ENCODE results near the gene PLA2G12B. TPM values are rescaled to one million over a fixed set of nuclear protein-coding genes. Genes with fewer than 3 reads are reported as not detected.

Gene PLA2G12B
- total RNA-seq, 1 experiment from 2014 or later, result not detected

DNA sequence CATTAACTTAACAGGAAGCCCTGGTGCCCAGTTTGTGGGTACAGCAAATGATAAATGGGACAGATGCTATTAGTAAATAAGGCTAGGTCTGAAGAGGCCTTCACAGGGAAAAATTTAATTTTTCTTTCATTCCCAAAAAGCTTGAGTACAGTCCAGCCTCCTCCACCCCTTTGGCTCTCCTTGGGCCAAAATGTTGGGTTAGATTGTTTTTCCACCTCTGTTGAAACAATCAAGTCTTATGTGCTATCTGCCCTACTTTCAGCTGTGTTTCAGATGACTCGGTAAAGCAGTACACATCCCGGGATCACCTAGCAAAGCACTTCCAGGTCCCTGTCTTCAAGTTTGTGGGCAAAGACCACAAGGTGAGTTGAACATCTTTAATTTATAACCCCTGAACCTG lies 24.3 kb downstream of the PLA2G12B start:
- no peaks in the 10 kb centered on the region for H3K27me3 Mint-ChIP-seq (ENCODE audit: unreplicated experiment)
- H3K27ac Mint-ChIP-seq (ENCODE audit: unreplicated experiment), result no peak overlapping the region
- H3K4me3 Mint-ChIP-seq (ENCODE audit: low read depth, unreplicated experiment), result no peak overlapping the region
- H3K4me1 Mint-ChIP-seq (ENCODE audit: low read depth, unreplicated experiment), result no peaks in the 10 kb centered on the region
- TF ChIP-seq, protein P1, sequence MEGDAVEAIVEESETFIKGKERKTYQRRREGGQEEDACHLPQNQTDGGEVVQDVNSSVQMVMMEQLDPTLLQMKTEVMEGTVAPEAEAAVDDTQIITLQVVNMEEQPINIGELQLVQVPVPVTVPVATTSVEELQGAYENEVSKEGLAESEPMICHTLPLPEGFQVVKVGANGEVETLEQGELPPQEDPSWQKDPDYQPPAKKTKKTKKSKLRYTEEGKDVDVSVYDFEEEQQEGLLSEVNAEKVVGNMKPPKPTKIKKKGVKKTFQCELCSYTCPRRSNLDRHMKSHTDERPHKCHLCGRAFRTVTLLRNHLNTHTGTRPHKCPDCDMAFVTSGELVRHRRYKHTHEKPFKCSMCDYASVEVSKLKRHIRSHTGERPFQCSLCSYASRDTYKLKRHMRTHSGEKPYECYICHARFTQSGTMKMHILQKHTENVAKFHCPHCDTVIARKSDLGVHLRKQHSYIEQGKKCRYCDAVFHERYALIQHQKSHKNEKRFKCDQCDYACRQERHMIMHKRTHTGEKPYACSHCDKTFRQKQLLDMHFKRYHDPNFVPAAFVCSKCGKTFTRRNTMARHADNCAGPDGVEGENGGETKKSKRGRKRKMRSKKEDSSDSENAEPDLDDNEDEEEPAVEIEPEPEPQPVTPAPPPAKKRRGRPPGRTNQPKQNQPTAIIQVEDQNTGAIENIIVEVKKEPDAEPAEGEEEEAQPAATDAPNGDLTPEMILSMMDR (IDR thresholded peaks at IDR 0.05; ENCODE audit: unreplicated experiment), result no peak
- no peaks in the 10 kb centered on the region for H3K9me3 Mint-ChIP-seq (ENCODE audit: low read depth, unreplicated experiment)
- no peaks in the 10 kb centered on the region for H3K36me3 Mint-ChIP-seq (ENCODE audit: insufficient read depth, unreplicated experiment)
- no TSS peak for BruUV-seq (replicated peaks)
- intact Hi-C loops (cut with micrococcal nuclease; ENCODE audit: unreplicated experiment), result no loop called here
- DNase-seq, result no peak
- CTCF ChIA-PET, result no interaction called here

DNA sequence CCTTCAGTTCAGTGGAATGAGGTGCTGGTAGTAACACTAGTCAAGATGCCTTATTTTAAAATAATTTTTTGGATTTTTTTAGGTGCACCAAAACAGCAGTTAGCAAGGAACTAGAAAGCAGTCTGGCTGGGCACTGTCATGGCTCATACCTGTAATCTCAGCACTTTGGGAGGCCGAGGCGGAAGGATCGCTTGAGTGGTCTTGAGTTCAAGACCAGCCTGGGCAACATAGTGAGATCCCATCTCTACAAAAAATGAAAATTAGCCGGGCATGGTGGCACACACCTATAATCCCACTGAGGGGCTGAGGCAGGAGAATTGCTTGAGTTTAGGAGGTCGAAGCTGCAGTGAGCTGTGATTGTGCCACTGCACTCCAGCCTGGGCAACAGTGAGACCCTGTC lies 25.8 kb downstream of the PLA2G12B start:
- no peak for DNase-seq
- intact Hi-C loops (cut with micrococcal nuclease; ENCODE audit: unreplicated experiment), result no loop called here
- Mint-ChIP-seq H3K4me1 (ENCODE audit: low read depth, unreplicated experiment) (no peaks in the 10 kb centered on the region), H3K27me3 (ENCODE audit: unreplicated experiment) (no peaks in the 10 kb centered on the region), H3K9me3 (ENCODE audit: low read depth, unreplicated experiment) (no peaks in the 10 kb centered on the region), H3K36me3 (ENCODE audit: insufficient read depth, unreplicated experiment) (no peaks in the 10 kb centered on the region), H3K27ac (ENCODE audit: unreplicated experiment) (no peak overlapping the region), H3K4me3 (ENCODE audit: low read depth, unreplicated experiment) (no peak overlapping the region)
- CTCF ChIA-PET, result no interaction called here
- TF ChIP-seq, protein P1 (IDR thresholded peaks at IDR 0.05; ENCODE audit: unreplicated experiment), result no peak
- no TSS peak for BruUV-seq (replicated peaks)

DNA sequence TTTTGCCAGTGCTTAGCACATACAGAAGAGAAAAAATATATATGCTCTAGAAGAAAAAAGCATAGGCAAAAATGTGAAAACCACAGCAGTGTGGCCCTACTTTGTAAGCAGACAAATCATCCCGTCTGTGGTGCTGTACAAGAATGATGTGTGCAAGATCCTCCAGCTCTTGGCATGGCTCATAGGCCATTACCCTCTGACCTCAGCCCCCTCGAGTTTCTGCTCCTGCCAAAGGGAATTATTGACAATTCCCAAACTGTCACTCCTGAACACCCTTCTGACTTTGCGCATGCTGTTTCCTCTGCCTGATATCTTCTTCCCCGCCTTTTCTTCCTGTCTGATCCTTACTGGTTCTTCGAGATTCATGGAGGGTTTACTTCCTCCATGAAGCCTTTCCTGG lies 27.1 kb downstream of the PLA2G12B start:
- H3K27ac Mint-ChIP-seq (ENCODE audit: unreplicated experiment), result no peak overlapping the region
- CTCF ChIA-PET, result interaction anchor here (1.4 kb wide), 1 partner anchor 12 kb away, joined by 3 read pairs; no protein-coding TSS in a partner anchor
- no peaks in the 10 kb centered on the region for H3K36me3 Mint-ChIP-seq (ENCODE audit: insufficient read depth, unreplicated experiment)
- DNase-seq, result no peak
- no peaks in the 10 kb centered on the region for H3K4me1 Mint-ChIP-seq (ENCODE audit: low read depth, unreplicated experiment)
- intact Hi-C loops (cut with micrococcal nuclease; ENCODE audit: unreplicated experiment), result no loop called here
- H3K9me3 Mint-ChIP-seq (ENCODE audit: low read depth, unreplicated experiment), result no peaks in the 10 kb centered on the region
- TF ChIP-seq, protein P1 (IDR thresholded peaks at IDR 0.05; ENCODE audit: unreplicated experiment), result no peak
- no peaks in the 10 kb centered on the region for H3K27me3 Mint-ChIP-seq (ENCODE audit: unreplicated experiment)
- BruUV-seq (replicated peaks), result no TSS peak
- H3K4me3 Mint-ChIP-seq (ENCODE audit: low read depth, unreplicated experiment), result no peak overlapping the region

DNA sequence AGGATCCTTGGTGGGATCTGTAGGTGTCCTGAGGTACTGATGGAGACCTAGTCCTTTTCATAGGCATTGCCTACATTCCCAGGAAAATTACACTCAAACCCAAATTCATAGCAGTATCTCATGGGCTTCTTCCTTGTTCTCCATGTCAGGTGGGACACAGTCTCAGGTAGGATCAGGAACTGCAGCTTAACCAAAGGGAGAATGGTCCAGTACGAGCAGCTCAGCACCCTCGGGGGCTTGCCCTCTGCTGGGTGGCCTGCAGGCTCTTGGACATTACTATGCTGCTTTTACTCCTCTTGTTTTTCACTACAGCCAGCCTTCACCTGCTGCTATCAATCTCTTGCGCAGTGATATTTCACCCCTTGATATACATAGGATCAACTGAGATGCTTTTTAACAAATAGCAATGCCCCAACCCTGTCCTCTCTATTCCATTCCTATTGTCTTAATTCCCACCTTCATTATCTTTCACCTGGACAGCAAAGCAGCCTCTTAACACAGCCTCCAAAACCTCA lies 28.6 kb downstream of the PLA2G12B start:
- TF ChIP-seq, protein P1 (IDR thresholded peaks at IDR 0.05; ENCODE audit: unreplicated experiment), result no peak
- H3K4me1 Mint-ChIP-seq (ENCODE audit: low read depth, unreplicated experiment), result no peaks in the 10 kb centered on the region
- CTCF ChIA-PET, result interaction anchor here (0.5 kb wide), 1 partner anchor 269 kb away, joined by 3 read pairs; no protein-coding TSS in a partner anchor

More for the DNA sequence above, 28.6 kb downstream of the PLA2G12B start:
- Mint-ChIP-seq H3K27me3 (ENCODE audit: unreplicated experiment) (no peaks in the 10 kb centered on the region), H3K9me3 (ENCODE audit: low read depth, unreplicated experiment) (peaks cover 3% of the 10 kb centered on the region), H3K4me3 (ENCODE audit: low read depth, unreplicated experiment) (no peak overlapping the region), H3K27ac (ENCODE audit: unreplicated experiment) (no peak overlapping the region), H3K36me3 (ENCODE audit: insufficient read depth, unreplicated experiment) (no peaks in the 10 kb centered on the region)
- intact Hi-C loops (cut with micrococcal nuclease; ENCODE audit: unreplicated experiment), result no loop called here
- no TSS peak for BruUV-seq (replicated peaks)
- DNase-seq, result no peak
